Gastrocnemius medialis (tissue), 4 donors: Measurements from ENCODE around the gene LDLRAD4. TPM values are rescaled to one million over a fixed set of nuclear protein-coding genes. Genes with fewer than 3 reads are reported as not detected.
"Not testable (repeated sequence)": the region's sequence is repeated elsewhere in the genome, so short reads cannot be mapped to it uniquely, and the experiment has no call there.

Experiments used
- ATAC-seq, 2 donors: fragments of 150-250 bp; one replicate each; pipeline ENCODE4 v1.9.1; 2016
- DNase-seq, 2 donors: peaks; one replicate each; pipeline ENCODE4 v3.0.0-alpha.2; 2019
- H3K27ac ChIP-seq, 4 donors: fragments of 200-600 bp; sonication (generic); 1 replicate in 1 of 4; 2 replicates in 3 of 4; pipeline ENCODE4 v1.5.1; 2016 to 2018; ENCODE audit warnings: mild to moderate bottlenecking in 2 of 4, moderate library complexity in 1 of 4
- H3K27me3 ChIP-seq, 3 donors: fragments of 200-600 bp; sonication (generic) in 2 of 3; 1 replicate in 1 of 3; 2 replicates in 2 of 3; pipeline versions ENCODE4 v1.5.1 to v1.6.0; 2016 to 2019; ENCODE audit warnings: mild to moderate bottlenecking in 1 of 3, moderate library complexity in 1 of 3
- H3K36me3 ChIP-seq, 2 donors: fragments of 200-600 bp; sonication (generic) in 1 of 2; one replicate each; pipeline ENCODE4 v1.5.1; 2017 to 2018
- H3K4me1 ChIP-seq, 2 donors: fragments of 200-600 bp; sonication (generic) in 1 of 2; one replicate each; pipeline ENCODE4 v1.5.1; 2016 to 2017; ENCODE audit warnings: mild to moderate bottlenecking in 2 of 2
- H3K4me3 ChIP-seq, 4 donors: fragments of 200-600 bp; sonication (generic) in 3 of 4; 1 replicate in 1 of 4; 2 replicates in 3 of 4; pipeline ENCODE4 v1.5.1; 2016 to 2019; ENCODE audit warnings: mild to moderate bottlenecking in 2 of 4
- H3K9me3 ChIP-seq, 3 donors: fragments of 200-600 bp; sonication (generic) in 2 of 3; 1 replicate in 1 of 3; 2 replicates in 2 of 3; pipeline ENCODE4 v1.5.1; 2016 to 2019
- POLR2A ChIP-seq, 2 donors: fragments of 450-650 bp; IDR thresholded peaks; one replicate each; pipeline ENCODE4 v1.6.1; 2017; ENCODE audit warnings: antibody characterized with exemption in 2 of 2, mild to moderate bottlenecking in 2 of 2, moderate library complexity in 2 of 2
- in situ Hi-C, 4 donors: fragments of 200-750 bp; cut with MboI; loops; one replicate each; pipeline versions ENCODE4 v1.15.0 to v1.8.0; 2017; ENCODE audit warnings: low sequenced_read_pairs in 4 of 4
- intact Hi-C: fragments of 100-400 bp; cut with DNase I; formaldehyde crosslinking; loops from one replicate; pipeline ENCODE4 v1.15.1; 2023; ENCODE audit warnings: low total_unique reads
- total RNA-seq, 4 donors: library from RNA; depleted of rRNA; stranded (reverse); fragments of >200 nt; gene quantifications; one replicate each; pipeline versions ENCODE4 v1.1.0 to v1.2.3, GENCODE V29; 2016
- TF ChIP-seq, protein P1 (sequence below), 5 experiments: fragments of 450-650 bp in 3 of 5; fragments of 200-600 bp in 2 of 5; sonication (generic) in 2 of 5; IDR thresholded peaks in 4 of 5; conservative IDR thresholded peaks in 1 of 5; 1 replicate in 4 of 5; 2 replicates in 1 of 5; pipeline ENCODE4 v1.5.1; 2016 to 2019; ENCODE audit warnings: antibody characterized with exemption in 5 of 5, mild to moderate bottlenecking in 3 of 5, moderate library complexity in 3 of 5

LDLRAD4 gene
- total RNA-seq, 4 donors from 2014 or later: 3.9 to 11.1 (median 6.5) TPM

DNA sequence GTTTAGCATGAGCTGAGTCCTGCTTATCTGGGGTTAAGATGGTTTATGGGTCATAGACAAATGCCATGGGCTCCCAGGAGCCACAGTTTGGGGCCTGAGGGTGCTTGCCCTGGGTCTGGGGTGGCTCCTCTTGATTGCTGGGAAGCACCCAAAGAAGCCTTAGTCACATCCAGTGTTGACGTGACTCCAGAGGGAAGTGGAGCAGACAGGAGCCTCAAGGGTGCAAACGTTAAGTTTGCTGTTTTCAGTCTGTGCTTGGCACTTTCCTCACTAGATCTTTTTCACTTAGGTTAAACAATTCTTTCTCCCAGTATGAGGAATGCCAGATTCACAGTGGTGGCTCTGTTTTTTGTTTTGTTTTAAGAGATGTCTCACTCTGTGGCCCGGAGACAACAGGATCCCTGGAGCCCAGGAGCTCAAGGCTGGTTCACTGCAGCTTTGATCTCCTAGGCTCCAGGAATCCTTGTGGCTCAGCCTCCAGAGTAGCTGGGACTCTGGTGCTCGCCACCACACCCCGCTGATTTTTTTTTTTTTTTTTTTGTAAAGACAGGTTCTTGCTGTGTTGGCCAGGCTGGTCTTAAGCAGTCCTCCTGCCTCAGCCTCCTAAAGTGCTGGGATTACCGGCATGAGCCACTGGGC, 256.5 kb downstream of the LDLRAD4 start:
- Histone ChIP-seq H3K4me1 (no peaks in the 10 kb centered on the region), H3K4me3 (no peak overlapping the region), H3K27me3 (no peaks in the 10 kb centered on the region), H3K9me3 (no peaks in the 10 kb centered on the region), H3K36me3 (no peaks in the 10 kb centered on the region), H3K27ac (no peak overlapping the region)
- no peak for TF ChIP-seq POLR2A (IDR thresholded peaks at IDR 0.05)
- TF ChIP-seq, protein P1, sequence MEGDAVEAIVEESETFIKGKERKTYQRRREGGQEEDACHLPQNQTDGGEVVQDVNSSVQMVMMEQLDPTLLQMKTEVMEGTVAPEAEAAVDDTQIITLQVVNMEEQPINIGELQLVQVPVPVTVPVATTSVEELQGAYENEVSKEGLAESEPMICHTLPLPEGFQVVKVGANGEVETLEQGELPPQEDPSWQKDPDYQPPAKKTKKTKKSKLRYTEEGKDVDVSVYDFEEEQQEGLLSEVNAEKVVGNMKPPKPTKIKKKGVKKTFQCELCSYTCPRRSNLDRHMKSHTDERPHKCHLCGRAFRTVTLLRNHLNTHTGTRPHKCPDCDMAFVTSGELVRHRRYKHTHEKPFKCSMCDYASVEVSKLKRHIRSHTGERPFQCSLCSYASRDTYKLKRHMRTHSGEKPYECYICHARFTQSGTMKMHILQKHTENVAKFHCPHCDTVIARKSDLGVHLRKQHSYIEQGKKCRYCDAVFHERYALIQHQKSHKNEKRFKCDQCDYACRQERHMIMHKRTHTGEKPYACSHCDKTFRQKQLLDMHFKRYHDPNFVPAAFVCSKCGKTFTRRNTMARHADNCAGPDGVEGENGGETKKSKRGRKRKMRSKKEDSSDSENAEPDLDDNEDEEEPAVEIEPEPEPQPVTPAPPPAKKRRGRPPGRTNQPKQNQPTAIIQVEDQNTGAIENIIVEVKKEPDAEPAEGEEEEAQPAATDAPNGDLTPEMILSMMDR (IDR thresholded peaks at IDR 0.05 in 4 of 5, conservative IDR thresholded peaks at IDR 0.05 in 1 of 5): no peak
- DNase-seq (no peak), ATAC-seq (no peak)
- intact Hi-C loops (no loop called here), in situ Hi-C loops (loop anchor here in 1 of 4 donors (25.0 kb wide), 1 partner anchor 113 kb away; no protein-coding TSS in a partner anchor)

DNA sequence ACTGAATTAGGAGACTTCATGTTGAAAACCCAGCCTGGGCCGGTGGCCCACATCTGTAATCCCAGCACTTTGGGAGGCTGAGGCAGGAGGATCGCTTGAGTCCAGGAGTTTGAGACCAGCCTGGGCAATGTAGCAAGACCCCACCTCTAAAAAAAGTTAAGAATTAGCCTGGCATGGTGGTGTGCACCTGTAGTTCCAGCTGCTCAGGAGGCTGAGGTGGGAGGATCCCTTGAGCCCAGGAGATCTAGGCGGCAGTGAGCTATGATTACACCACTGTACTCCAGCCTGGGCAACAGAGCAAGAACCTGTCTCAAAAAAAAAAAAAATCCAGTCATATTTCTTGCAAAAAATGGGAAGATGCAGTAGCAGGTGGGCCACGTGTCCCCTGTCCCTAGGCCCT, 257.8 kb downstream of the LDLRAD4 start:
- ATAC-seq, in situ Hi-C loops, intact Hi-C loops, H3K9me3 ChIP-seq, H3K27ac ChIP-seq, H3K27me3 ChIP-seq, H3K4me3 ChIP-seq, H3K36me3 ChIP-seq, H3K4me1 ChIP-seq, DNase-seq: not testable (repeated sequence)

DNA sequence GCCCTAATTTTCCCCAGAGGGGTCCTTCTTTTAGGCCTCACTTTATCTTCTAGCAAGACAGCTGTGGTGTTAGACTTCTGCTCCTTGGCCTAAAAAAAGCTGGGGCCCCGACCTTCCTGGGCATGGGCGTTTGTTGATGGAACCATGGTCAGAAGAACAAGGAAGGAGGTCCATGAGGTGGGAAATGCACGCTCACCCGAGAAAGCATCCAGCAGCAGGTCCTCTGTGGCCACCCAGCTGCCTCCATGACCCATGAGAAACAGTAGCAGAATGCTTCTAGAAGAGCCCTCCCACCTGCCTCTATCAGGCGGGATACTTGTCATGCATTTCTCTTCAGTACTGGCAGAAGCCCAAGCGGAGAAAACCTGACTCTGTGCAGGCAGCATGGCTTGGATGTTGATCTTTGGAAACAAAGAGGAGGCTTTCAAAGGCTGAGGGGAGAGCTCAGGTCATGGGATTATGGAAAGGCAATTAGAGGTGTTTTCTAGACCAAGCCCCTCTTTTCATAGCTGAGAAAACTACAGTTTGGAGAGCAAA, 258.7 kb downstream of the LDLRAD4 start:
- no peak overlapping the region for H3K4me3 ChIP-seq
- H3K9me3 ChIP-seq: no peaks in the 10 kb centered on the region
- no peaks in the 10 kb centered on the region for H3K36me3 ChIP-seq
- H3K27ac ChIP-seq: no peak overlapping the region
- ATAC-seq (no peak), DNase-seq (no peak)
- no peaks in the 10 kb centered on the region for H3K4me1 ChIP-seq
- intact Hi-C loops: no loop called here
- in situ Hi-C loops: no loop called here
- H3K27me3 ChIP-seq: no peaks in the 10 kb centered on the region
- TF ChIP-seq, protein P1 (IDR thresholded peaks at IDR 0.05 in 4 of 5, conservative IDR thresholded peaks at IDR 0.05 in 1 of 5): no peak
- TF ChIP-seq POLR2A (IDR thresholded peaks at IDR 0.05): no peak

DNA sequence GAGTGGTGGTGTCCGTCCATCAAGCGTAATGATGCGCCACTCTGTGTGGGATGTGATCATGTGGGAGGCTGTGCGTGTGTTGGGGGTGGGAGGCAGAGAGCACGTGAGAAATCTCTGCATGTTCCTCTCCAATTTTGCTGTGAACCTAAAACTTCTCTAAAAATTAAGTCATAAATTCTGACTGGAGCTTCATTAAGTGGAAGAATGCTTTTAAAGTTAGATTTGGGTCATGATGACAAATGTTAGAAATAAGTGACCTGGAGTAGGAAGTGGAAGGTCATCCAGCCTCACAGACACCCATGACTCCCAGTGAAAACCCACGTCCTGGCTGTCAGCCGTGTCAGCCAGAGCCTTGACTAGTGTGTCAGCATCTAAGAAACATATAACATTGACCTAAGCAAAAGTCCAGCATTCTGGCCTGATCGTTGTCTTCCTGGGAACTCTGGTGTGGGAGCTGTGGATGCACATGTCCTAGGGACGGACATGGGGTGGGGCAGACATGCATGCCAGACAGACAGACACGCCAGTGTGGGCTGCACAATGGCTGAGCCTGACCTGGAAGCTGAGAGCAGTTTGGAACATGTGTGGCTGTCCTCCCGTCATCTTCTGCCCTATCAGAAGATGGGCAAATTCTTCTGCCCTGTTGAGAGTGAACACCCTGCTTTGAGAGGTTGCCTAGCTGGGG, 262.2 kb downstream of the LDLRAD4 start:
- no peaks in the 10 kb centered on the region for H3K36me3 ChIP-seq
- no peaks in the 10 kb centered on the region for H3K4me1 ChIP-seq
- no peak overlapping the region for H3K27ac ChIP-seq
- no peak overlapping the region for H3K4me3 ChIP-seq
- in situ Hi-C loops: no loop called here
- ATAC-seq: no peak
- DNase-seq: no peak
- H3K27me3 ChIP-seq: no peaks in the 10 kb centered on the region
- intact Hi-C loops: no loop called here
- no peaks in the 10 kb centered on the region for H3K9me3 ChIP-seq
- TF ChIP-seq, protein P1 (IDR thresholded peaks at IDR 0.05 in 4 of 5, conservative IDR thresholded peaks at IDR 0.05 in 1 of 5): no peak
- TF ChIP-seq POLR2A (IDR thresholded peaks at IDR 0.05): no peak

DNA sequence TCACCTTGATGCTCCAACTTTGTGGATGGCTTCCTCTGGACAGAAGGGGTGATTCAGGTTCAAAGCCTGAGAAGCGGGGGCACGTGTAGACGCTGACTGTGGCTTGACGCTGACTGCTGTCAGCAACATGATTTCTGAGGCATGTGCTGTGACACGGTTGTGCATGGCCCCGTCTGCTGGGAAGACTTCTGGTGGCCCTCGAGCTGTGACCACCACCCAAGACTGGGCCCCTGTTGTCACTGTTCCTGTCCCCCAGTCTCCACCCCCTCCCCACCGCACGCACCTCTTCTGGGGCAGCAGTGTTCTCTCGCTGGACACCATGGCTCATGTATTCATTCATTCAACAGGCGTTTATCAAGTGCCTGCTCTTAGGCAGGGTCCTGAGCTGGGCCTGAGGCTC, 262.8 kb downstream of the LDLRAD4 start:
- intact Hi-C loops (no loop called here), in situ Hi-C loops (no loop called here)
- Histone ChIP-seq H3K27ac (no peak overlapping the region), H3K9me3 (no peaks in the 10 kb centered on the region), H3K4me3 (no peak overlapping the region), H3K27me3 (no peaks in the 10 kb centered on the region), H3K36me3 (no peaks in the 10 kb centered on the region), H3K4me1 (no peaks in the 10 kb centered on the region)
- ATAC-seq: no peak
- no peak for DNase-seq
- TF ChIP-seq, protein P1 (IDR thresholded peaks at IDR 0.05 in 4 of 5, conservative IDR thresholded peaks at IDR 0.05 in 1 of 5): no peak
- no peak for TF ChIP-seq POLR2A (IDR thresholded peaks at IDR 0.05)
